SKM-1 (cell line): Measurements from ENCODE around the gene CDH15.

Experiments used
- DNase-seq: peaks from one replicate; lab custom pipeline; 2025; ENCODE audit not compliant: unreplicated experiment; lab: John Stamatoyannopoulos, UW

Gene CDH15

GRCh38 chr16:89171216-89172170 is at the start of gene CDH15:
CDH15 (plus strand) TSS chr16:89171748; CDS start chr16:89171832, 84 bp downstream.
- peak; percentile 80 for DNase-seq

GRCh38 chr16:89122322-89122851 is 49.2 kb upstream of the CDH15 start:
- no peak for DNase-seq

- no peak for DNase-seq
Observed at GRCh38 chr16:89123001-89123830, 48.3 kb upstream of the CDH15 start.

GRCh38 chr16:89123831-89124100 is 47.8 kb upstream of the CDH15 start:
- DNase-seq, result no peak

GRCh38 chr16:89129378-89129777 is 42.2 kb upstream of the CDH15 start:
- DNase-seq, result no peak

- no peak for DNase-seq
Observed at GRCh38 chr16:89130448-89130847, 41.1 kb upstream of the CDH15 start.

GRCh38 chr16:89131783-89132182 is 39.8 kb upstream of the CDH15 start:
- DNase-seq, result no peak

- no peak for DNase-seq
Observed at GRCh38 chr16:89132194-89133005, 39.1 kb upstream of the CDH15 start.

- no peak for DNase-seq
Observed at GRCh38 chr16:89133457-89134127, 38.0 kb upstream of the CDH15 start.

- DNase-seq, result no peak
Observed at GRCh38 chr16:89134269-89134668, 37.3 kb upstream of the CDH15 start.

- DNase-seq, result no peak
Observed at GRCh38 chr16:89135166-89135565, 36.4 kb upstream of the CDH15 start.

GRCh38 chr16:89135971-89136765 is 35.4 kb upstream of the CDH15 start:
- DNase-seq, result no peak

- DNase-seq, result no peak
Observed at GRCh38 chr16:89136931-89137330, 34.6 kb upstream of the CDH15 start.

GRCh38 chr16:89137666-89138512 is 33.7 kb upstream of the CDH15 start:
- DNase-seq, result no peak

GRCh38 chr16:89138513-89138795 is 33.1 kb upstream of the CDH15 start:
- DNase-seq, result no peak

- no peak for DNase-seq
Observed at GRCh38 chr16:89138843-89139520, 32.6 kb upstream of the CDH15 start.

- DNase-seq, result no peak
Observed at GRCh38 chr16:89139907-89140361, 31.6 kb upstream of the CDH15 start.

GRCh38 chr16:89140401-89140800 is 31.1 kb upstream of the CDH15 start:
- no peak for DNase-seq
